Mucosa of gallbladder (tissue), 1 donor: ENCODE data around the gene LRRIQ4. TPM values are rescaled to one million over a fixed set of nuclear protein-coding genes. Genes with fewer than 3 reads are reported as not detected.

Experiments
- DNase-seq: peaks from one replicate; pipeline ENCODE4 v3.0.0-alpha.2; 2020; ENCODE audit warnings: low spot score
- total RNA-seq: library from RNA; stranded (reverse); gene quantifications from one replicate; pipeline ENCODE4 v1.2.1, GENCODE V29; 2021
- donor health status: DM: no; HTN: no; CAD: no.

LRRIQ4 gene
- total RNA-seq, 1 donor from 2014 or later, result not detected

GRCh38 chr3:169855514-169855913 lies 42.8 kb downstream of the LRRIQ4 start:
- DNase-seq, result no peak

DNA sequence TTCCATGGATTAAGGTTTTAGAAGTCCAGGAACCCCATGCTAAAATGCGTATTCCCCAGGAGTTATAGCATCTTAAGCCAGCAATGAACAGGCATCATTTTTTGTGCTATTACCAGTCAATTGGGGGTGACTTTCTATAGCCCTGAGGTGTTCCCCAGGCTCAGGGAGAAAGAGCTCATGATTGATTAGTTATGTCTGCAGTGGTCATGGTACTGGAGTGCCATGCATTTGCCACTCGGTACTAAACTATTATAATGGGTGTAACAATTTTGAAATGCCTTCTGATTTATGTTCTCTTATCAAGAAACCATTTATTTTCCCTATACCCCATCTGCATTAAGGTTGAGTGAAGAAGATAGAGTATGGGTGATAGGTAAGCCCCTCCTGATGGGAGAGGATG lies 45.1 kb downstream of the LRRIQ4 start:
- DNase-seq, result no peak

- DNase-seq, result no peak
Measured at GRCh38 chr3:169861871-169862270, 49.2 kb downstream of the LRRIQ4 start.

DNA sequence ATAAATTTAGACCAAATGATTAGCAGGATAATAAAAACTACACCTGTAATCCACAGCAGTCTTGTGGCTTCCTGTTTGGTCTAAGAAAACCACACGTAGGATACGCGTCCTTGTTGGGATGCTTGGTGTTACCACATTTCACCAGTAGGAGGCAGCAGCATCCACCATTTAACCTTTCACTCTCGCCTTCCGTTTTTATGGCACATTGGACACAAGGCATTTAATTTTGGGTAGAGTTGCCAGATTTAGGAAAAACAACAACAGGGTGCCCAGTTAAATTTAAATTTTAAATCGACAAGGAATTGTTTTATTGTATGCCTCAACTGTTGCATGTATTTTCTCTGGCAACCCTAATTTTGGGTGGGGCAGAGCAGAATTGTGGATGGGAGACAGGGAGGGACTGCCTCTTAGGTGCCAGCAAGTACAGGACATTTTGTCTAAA lies 50.8 kb downstream of the LRRIQ4 start:
- peak; percentile 82 for DNase-seq

GRCh38 chr3:169864270-169864669 lies 51.6 kb downstream of the LRRIQ4 start:
- no peak for DNase-seq

DNA sequence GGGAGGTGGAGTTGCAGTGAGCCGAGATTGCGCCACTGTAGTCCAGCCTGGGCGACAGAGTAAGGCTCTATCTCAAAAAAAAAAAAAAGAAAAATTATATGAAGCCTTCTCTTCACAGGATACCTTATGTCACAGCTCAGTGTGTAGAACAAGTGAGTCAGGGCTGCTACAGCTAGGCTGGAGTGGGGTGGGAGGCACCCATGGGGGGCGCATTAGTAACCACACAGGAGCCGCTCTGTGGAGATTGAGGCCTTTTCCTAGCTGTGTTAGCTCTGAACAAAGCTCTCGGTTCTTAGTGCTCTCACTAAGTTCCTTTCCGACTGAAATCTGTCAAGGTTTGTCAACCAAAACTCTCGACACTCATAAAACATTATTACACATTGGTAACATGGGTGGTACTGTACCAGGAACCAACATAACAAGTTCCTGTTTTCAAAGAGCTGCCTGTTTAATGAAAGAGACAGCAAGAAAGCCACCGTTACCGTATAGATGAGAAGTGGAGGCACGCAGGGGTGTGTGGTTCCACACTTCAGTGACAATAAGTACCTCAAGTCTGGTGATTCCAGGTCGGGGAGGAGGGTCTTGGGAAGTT lies 52.6 kb downstream of the LRRIQ4 start:
- DNase-seq, result no peak

GRCh38 chr3:169867584-169868210 lies 55.0 kb downstream of the LRRIQ4 start:
- DNase-seq, result no peak

GRCh38 chr3:169868369-169868768 lies 55.7 kb downstream of the LRRIQ4 start:
- no peak for DNase-seq

GRCh38 chr3:169869484-169870220 lies 57.0 kb downstream of the LRRIQ4 start, which contains the start of gene LRRC31:
Gene LRRC31, minus strand, starts transcription at chr3:169869935. Its CDS starts 128 bp downstream, at chr3:169869807.
- no peak for DNase-seq

DNA sequence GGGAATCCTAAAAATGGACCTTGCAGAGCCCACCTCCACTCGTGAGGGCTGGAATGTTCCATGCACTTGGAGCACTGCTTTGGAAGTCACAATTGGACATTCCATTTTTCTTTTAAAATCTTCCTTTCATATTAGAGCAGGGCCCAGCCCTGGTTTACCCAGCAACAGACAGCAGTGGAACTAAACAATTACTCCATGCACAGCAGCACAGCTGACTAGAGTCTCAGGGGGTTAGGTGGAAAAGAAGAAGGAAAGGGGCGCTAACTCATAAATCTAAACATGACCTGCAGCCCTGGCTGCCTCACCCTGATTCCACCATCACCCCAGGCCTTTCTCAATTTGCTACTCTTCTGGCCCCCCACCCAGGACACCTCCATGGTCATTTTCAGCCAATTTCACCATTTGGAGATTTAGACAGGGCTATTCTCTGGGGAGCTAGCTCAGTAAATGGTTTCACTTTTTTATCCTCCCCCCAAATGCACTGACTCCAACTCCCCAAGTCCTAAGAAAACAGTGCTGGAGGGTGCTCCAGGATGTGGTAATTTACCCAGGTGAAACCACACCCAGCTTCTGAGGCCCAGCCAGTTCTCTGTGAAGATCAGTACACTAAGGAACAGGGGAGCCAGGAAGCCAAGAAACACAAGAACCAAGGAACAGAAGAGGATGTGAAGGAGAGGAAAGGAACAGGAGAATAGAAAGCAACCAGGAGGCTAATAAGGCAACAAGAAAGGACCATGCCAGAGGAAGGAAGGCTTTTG lies 58.6 kb downstream of the LRRIQ4 start:
- no peak for DNase-seq

GRCh38 chr3:169879013-169879557 lies 66.4 kb downstream of the LRRIQ4 start:
- DNase-seq, result no peak

- DNase-seq, result no peak
Measured at GRCh38 chr3:169879845-169880575, 67.3 kb downstream of the LRRIQ4 start.

DNA sequence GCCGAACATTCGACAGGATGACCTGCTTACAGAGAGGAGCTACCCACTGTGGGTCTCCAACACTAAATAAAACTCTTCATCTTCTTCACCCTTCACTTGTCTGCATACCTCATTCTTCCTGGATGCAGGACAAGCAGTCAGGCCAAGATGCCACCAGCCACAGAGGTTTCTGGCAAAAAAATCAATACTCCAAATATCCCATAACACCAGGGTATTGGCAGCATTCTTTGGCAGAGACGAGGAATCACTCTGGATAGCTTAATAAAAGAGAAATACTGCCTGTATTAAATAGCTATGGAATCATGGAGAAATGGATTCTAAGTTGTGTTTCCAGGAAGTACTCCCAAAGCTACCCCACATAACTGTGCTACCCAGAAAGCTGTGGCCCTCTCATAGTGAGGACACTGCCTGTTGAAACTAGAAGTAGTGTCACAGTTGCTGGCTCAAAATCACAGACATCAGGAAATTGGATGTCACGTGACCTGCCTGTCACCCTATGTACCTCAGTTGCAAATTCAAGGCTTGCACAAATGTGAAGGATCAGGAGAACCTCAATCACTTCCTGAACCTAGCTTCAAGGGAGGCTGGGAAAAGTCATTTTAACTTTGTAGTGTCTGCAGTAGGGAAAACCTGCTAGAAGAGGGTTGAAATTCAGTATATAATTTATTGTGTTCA lies 68.0 kb downstream of the LRRIQ4 start:
- DNase-seq, result no peak

GRCh38 chr3:169886671-169887070 lies 74.0 kb downstream of the LRRIQ4 start:
- peak; percentile 54 for DNase-seq

Other genes with a start within 250 kb of the LRRIQ4 start
- gene MECOM, start 149.2 kb upstream of the LRRIQ4 start, total RNA-seq, result 30.0 TPM
- 3.5 TPM for gene TERC, start 47.8 kb upstream of the LRRIQ4 start, total RNA-seq
- gene ACTRT3, start 43.3 kb upstream of the LRRIQ4 start, total RNA-seq, result 1.6 TPM
- gene MYNN, start 39.5 kb upstream of the LRRIQ4 start, total RNA-seq, result 14.0 TPM
- gene LRRC34, start within 50 bp of the LRRIQ4 start, total RNA-seq, result 2.3 TPM
- gene LRRC31, start 57.1 kb downstream of the LRRIQ4 start, total RNA-seq, result 2.9 TPM
- not detected for gene SAMD7, start 98.7 kb downstream of the LRRIQ4 start, total RNA-seq
- gene SEC62, start 153.9 kb downstream of the LRRIQ4 start, total RNA-seq, result 135 TPM
- gene GPR160, start 225.1 kb downstream of the LRRIQ4 start, total RNA-seq, result 36.3 TPM